ENCODE results near the gene TMSB10.

TMSB10 gene

DNA sequence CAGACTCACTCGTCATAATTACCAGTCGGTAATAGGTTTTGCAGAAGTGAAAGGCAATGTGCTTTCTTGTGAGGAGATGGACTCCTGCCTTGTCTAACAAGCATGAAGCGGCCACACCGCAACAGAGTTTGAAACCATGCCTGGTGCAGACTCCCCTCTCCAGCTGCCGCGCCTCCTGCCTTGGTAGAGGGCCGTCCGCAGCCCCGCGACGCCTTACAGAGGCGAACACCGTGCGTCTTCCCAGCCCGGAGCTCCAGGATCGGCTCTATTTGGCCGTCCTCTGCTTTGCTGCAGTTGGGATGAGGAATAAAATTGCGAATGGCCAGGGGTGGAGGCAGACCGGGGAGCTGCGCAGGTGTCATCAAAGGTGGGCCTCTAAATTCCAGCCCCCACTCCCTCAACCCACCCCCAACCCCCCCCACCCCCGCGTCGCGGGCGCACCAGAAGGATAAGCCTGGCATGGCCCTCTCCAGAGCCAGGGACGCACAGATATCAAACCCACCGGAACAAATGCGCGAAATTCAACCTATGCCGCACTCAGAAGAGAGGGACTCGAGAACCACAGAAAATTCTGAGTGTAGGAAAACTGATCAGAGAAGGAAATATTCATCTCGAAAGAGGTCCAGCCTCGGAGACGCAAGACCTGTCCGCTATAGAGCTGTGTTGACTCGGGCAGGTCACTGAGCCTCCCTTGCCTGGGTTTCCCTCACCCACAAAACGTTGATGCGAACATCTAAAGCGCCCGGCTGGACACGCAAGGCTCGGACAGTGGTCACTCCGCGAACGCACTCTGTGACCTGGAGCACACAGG is 25.7 kb upstream of the TMSB10 start:
- DNase-seq (ENCODE audit: low read depth in 1 of 2, low spot score in 1 of 2) = no peak

DNA sequence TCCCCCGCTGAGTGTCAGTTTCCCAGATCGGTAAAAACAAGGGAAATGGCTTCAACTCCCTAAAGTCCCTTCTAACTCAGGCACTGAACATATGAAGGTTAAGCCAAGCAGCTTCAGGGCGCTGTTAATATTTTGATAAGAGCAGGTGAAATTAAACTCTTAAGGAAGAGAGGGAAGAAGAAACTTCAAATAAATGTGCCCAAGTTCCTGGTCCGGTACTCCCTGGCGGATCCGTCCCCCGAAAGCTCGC is 25.1 kb upstream of the TMSB10 start:
- DNase-seq (ENCODE audit: low read depth in 1 of 2, low spot score in 1 of 2) = no peak

DNA sequence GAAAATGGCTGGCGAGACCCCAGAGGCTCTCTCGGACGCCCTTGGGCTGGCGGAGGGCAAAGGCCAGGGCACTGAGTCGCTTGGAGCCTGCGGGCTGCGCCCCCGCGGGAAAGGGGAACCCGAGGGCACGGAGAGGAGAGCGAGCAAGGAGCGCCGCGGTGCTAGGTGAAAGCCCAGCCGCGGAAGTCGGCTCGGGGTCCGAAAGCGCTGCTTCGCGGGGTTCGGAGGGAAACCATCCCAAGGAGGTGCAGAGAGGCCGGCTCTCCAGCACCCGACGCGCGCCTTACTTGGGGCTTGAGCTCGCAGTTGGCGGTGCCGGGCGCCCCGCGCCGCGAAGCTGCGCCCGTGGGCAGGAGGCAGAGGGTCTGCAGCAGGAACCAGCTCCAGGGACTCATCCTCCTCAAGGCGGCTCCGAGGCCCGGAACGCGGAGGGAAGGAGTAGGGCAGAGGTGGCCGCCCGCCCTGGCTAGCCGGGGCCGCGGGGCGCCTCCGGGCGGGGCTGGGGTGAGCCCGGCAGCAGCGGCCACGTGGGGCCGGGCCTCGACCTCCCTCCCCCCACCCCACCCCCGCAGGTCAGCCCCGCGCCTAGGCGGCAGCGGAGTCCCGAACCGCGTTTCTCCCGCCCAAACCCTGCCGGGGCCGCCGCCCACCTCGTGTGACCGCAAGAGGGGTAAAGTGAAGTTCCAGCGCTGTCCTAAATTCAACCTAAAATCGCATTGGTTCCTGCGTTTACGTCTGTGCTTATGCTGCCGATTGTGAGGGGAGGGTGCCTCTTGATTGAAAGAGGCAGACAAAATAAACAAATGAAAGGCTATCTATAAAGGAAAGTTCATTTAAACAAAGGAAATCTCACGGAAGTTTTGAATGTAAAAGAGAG is 24.6 kb upstream of the TMSB10 start, which contains the start of gene TRABD2A:
TSS of gene TRABD2A (minus strand) at position 440 of the 877 bp plus-strand sequence. CDS start at position 395, 45 bp downstream.
- peak; percentile 18 to 40 for DNase-seq (ENCODE audit: low read depth in 1 of 2, low spot score in 1 of 2)

DNA sequence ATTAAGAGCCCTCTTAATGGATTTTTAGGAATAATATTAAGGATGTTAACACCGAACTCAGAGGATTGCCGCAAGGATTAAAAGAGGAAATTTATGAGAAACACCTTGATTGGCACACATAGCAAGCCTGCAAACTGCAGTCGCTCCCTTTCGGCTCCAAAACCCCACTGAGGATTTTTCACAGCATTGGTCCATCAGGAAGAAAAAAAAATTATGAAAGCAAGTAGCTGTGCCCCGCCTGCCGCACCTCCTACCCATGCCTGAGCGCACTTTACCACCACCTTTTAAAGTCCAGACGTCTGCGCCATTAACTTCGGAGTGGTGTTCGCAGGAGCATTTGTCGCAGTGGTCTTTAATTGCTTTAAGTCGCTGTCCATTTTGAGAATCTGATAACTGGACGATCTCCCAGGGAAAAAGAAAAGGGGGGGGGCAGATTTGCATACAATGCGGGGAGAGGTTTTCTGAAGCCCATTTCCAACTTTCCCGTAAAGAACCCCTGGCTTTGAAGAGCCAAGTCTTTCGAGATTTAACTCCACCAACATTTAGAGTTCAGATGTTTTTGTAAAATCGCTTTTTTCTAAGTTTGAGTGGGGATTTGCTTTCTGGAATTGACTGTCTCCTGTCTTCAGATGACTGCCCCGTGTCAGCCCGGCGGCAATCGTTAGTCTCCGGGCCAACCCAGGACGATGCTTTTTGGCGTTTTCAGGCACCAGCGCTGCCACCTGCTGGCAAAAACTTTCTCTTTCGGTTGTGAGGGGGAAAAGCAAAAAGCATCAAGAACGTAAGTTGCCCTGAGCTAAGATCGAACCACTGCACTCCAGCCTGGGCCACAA is 23.7 kb upstream of the TMSB10 start:
- peak; percentile 74 for DNase-seq (ENCODE audit: low read depth in 1 of 2, low spot score in 1 of 2)

DNA sequence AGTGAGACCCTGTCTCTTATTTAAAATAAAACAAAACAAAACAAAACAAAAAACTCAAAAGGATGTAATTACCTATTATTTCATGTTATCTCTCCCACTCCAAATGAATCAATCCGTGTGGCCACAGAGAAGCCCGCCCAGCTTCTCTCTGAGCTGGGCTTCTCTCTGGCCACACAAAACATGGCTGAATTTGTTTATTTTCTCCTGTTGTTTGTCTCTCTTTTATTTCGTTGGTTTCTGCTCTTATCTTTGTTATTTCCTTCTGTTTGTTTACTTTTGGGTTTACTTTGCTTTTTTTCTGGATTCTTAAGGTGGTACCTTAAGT is 23.1 kb upstream of the TMSB10 start:
- DNase-seq (ENCODE audit: low read depth in 1 of 2, low spot score in 1 of 2) = no peak

DNA sequence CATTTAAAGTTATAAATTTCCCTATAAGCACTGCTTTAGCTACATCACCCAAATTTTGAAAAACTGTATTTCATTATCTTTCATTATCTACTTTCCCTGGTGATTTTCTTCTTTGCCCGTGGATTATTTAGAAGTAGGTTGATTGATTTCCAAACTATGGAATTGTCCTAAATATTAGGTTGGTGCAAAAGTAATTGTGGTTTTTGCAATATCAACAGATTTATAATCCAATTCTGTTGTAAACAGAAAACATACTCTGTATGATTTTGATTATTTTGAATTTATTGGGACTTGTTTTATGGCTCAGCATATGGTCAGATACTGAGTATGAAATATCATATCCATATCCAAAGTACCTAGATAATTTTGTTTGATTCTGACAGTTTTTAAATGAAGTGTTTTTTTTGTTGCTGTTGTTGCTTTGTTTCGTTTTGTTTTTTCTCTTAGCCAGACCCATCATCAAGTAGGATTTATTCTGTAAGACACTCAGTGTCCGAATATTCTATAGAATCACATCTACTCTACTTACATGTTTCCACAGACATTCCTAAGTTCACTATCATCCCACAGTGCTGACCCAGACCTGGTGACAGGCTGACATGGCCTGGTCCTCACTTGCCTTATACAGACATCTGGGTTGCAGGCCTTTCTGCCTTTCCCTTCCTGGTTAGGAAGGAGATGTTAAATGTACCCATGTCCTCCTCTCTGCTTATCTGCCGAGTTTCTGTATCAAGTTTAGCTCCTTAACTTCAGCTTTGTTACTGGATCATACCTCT is 22.5 kb upstream of the TMSB10 start:
- DNase-seq (ENCODE audit: low read depth in 1 of 2, low spot score in 1 of 2) = no peak

DNA sequence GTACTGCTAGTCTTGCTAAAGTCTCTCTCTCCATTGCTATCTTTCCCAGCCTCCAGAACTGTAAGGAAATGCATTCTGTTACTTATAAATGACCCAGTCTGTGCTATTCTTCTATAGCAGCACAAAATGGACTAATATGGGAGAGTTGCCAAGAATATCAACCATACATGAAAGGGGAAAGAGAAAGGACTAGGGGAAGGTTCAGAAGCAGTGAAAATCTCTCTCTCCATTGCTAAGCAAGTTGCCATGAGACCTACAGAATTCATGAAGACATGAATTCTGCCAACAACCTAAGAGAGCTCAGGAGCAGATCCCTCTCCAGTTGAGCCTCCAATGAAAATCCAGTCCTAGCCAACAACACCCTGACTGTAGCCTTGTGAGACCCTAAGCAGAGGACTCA is 21.0 kb upstream of the TMSB10 start:
- no peak for DNase-seq (ENCODE audit: low read depth in 1 of 2, low spot score in 1 of 2)

DNA sequence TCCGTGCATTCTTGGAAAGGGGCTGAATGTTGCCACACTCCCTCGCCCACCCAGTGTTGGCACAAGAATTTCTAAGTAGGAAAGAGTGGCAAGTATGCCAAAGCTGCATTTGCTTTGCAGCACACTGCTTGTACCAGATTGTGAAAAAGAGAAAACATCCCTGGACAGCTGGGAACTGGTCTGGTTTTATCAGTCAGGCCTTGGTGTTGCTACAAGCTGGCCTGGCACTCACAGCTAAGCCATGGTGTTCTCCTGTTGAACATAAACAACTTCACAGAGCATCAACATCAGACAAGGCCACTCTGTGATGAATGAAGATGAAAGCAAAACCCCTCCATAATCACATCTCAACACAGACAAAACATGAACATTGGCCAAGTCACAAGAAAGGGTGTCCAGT is 20.3 kb upstream of the TMSB10 start:
- DNase-seq (ENCODE audit: low read depth in 1 of 2, low spot score in 1 of 2) = no peak

DNA sequence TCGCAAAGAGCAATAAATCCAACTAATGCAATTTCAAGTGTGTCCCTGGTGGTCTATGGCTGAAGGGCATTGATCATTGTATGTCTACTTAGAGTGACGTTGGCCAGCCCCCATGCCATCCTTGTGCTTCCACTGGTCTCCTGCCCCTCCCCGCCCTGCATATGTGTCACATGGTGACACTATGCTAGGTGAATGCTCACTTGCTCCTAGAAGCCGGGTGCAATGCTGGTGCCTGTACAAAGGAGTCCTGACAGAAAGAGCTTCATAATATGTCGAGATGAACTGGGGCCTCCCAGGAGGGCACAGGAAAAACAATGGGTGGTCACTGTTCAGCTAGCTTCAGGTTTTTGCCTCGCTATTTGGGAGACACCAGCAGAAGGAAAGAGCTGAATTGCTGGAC is 18.7 kb upstream of the TMSB10 start:
- no peak for DNase-seq (ENCODE audit: low read depth in 1 of 2, low spot score in 1 of 2)

DNA sequence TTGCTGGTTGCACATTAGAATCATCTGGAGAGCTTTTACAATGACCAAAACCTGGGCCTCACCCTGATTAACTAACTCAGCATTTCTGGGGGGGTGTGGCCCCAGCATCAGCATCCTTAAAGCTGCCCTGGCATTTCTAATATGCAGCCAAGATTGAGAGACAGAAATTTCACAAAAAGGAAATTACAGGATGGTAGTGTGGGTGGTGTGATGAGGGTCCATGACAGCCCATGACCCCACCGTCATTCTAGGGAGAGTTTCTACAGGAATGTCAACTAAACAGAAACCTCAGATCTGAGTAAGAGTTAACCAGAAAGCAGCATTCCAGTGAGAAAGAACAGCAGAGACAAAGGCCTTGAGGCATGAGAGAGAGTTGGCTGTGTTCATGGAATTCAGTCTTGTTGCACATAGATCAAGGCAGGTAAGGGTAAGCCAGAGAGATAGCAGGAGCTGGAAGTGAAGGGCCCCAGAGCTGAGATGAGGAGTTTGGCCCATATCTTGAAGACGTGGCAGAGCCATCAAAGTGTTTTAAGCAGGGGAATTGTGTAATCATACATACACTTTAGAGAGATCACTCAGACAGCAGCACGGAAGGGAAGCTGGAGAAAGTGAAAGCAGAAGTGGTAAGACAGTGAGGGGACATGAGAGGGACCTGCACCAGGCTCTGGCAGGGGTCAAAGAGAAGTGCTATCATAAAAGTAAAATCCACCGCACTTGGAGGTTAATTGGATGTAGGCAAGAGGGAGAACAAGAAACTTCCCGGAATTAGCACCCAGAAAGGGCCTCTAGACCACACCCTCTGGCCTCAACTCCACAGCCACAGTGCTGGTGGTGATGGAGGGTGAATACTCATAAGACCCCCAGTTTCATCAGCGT is 16.8 kb upstream of the TMSB10 start:
- no peak for DNase-seq (ENCODE audit: low read depth in 1 of 2, low spot score in 1 of 2)

DNA sequence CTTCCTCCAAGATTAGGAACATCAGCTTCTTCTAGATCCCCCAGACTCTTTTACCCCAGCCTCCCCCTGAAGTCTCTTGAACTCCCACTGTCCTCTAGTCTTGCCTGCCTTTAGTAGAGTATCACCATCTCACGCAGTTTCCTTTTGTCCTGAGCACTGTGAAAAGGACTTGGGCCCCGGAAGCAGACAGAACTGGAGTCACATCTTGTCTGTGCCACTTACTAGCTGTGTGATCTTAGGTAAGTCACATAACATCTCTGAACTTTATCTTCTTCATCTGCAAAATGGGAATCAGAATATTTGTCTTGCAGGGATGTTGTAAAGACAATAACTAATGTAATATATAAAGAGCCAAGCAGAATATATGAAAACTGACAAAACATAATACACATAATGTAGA is 16.1 kb upstream of the TMSB10 start:
- no peak for DNase-seq (ENCODE audit: low read depth in 1 of 2, low spot score in 1 of 2)

DNA sequence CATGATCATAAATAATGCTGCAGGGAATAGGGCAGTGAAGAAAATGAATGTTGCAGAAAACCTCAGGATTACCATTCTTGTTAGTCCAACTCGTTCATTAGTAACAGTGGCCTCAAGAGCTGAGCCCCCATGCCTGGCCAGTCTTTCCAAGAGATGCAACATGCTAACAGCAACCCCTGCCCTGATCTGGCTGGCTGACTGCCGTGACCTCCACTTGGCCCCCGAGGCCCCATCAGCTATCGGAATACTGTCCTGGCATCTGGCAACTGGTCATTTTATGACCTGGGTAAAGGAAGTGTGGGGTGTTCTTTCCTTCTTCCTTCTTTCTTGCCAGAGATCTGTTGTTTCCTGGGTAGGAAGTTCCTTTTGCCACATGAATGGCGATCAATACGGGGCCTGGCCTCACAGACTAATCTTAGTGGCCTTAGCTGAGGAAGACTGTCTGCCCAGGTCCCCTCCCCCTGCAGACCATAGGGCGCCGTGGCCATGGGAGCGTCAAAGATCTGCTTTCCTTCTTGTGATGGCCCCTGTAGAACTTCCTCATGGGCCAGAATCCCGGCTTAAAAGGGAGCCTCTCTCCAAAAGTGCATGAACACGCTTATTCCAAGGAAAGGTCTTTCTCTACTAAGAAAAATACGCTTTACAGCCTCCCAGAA is 14.0 kb upstream of the TMSB10 start:
- DNase-seq (ENCODE audit: low read depth in 1 of 2, low spot score in 1 of 2) = no peak

DNA sequence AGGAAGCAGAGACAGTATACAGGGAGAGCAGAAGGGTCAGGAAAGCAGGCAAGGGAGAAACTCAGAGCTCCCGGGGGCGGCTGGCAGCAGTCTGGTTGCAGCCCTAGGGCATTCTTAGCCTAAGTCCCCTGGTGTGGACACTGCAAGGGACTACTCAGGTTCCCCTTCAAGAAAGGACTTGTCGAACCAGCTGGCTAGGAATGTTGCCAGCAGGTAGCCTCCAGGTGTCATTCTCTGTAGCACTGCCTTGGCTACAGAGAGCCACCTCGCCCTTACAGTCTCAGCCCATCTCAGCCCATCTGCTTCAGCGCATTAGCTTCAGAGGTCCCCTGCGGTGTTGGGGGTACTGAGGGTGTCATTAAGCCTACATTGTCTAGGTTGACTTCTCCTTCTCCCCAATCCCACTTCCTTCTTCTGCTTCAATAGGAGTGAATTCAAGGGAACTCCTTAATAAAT is 11.3 kb upstream of the TMSB10 start:
- DNase-seq (ENCODE audit: low read depth in 1 of 2, low spot score in 1 of 2) = no peak

DNA sequence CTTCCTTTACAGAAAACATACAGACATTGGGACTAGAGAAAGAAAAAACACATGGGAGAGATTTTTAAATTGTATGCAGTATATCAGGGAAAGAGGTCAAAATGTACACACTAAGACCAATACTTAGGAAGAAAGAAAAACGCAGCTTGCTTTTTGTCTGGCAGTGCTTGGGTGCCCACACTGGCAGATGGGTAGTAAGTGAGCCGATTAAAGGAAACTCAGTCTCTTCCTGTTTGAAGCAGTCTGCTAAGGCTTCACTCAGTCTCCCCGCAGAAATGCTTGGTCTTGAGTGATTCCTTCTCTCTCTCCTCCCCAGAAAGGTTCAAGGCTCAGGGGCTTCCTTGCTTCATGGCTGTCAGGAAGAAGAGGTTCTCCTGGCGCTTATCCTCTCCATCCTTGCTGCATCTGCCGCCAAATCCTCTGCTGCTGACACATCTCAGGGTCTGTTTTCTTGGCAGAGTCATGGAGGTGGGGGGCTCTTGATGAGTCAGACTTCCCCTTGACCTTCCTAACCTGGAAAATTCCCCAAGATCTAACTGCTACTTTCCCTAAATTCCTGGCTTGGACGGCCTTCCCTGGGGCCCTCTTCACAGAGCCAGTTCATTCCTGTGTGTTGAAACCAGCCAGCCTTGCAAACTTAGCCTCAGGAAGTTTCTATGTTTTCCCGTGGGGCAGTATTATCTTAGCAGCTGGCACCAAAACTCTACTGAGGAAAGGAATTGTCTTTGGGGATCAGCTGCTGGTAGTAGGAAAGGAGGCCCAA is 10.5 kb upstream of the TMSB10 start:
- DNase-seq (ENCODE audit: low read depth in 1 of 2, low spot score in 1 of 2) = no peak

DNA sequence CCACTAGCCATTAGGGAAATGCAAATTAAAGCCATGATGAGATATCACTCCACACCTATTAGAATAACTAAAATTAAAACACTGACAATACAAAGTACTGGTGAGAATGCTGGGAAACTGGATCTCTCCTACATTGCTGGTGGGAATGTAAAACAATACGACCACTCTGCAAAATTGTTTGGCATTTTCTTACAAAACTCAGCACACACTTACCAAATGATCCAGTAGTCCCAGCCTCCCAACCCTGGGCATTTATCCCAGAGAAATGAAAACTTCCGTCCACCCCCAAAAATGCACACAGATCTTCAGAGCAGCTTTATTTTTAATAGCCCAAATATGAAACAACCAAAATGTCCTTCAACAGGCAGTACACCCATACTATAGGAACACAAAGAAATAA is 8.9 kb upstream of the TMSB10 start:
- no peak for DNase-seq (ENCODE audit: low read depth in 1 of 2, low spot score in 1 of 2)

DNA sequence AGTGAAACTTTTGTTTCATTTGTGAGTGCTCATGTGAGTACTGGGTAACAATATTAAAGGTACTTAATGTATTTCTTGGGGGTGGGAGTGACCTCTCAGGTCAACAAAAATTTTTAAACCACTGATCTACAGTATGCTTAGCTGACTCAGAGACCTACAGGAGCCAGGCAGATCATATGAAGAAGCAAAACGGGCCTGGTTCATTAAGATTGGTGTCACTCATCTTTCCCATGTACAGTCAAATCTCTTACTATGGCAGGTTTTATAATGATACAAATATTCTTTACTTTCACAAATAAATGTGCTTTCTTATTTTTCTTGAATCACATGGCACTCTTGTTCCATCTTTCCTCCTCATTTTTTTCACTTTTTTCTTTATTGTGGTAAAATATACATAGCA is 7.7 kb upstream of the TMSB10 start:
- no peak for DNase-seq (ENCODE audit: low read depth in 1 of 2, low spot score in 1 of 2)

DNA sequence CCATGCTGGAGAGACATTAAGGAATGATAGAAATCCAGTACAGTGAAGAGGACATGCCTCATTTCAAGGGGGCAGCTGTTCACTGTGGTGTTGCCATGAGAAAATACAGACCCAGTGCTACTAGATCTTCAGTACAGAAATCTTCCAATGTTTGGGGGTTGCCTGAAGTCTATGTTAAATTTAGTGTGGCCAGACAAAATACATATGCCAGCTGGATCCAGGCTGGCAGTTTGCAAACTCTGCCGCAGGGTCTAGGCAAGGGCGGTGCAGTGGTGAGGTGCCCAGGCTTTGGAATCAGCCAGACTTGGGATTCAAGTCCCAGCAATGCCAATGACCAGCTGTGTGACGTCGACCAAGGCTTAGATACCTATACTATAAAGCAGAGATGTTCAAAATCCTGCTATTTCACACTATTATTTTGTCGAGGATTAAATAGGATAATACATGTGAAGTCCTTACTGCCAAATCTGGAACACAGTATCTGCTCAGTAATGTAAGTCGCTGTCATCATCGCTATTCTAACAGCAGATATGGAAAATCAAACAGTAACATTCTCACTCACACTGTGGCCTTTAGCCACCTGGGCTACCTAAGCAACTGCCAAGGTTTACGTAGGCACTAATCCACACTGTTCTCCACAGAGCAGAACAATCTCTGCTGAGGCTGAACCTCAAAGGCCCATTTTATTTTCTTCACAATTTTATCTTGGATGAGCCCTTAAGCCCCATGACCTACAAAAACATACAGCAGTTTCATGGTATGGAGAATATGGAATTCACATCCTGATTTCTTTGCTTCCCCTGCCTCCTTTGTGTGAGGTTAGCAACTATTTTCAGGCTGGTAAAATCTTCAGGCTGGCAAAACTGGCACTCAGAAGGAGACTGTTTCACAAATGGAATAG is 5.9 kb upstream of the TMSB10 start:
- DNase-seq (ENCODE audit: low read depth in 1 of 2, low spot score in 1 of 2) = no peak

DNA sequence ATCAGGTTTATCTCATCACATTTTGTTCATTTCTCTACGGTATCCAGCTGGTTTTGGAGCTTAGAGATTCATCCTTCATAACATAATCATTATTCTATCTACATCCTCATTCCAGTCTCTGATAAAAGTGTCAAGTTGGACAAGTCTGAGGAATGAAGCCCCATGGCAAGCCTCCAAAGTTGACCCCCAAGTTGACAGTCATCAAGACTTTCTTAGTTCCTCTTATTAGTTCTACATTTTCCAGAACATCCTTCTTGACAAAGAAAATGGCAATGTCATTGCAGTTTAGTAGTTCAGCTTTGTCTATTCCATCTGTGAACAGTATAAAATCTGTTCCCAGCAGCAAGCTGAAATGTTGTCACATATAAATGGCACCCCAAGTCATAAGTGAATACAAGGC is 4.5 kb upstream of the TMSB10 start:
- no peak for DNase-seq (ENCODE audit: low read depth in 1 of 2, low spot score in 1 of 2)

Measured in stimulated activated CD4-positive, alpha-beta T cell treated with anti-CD3 and anti-CD28 coated beads, Interleukin-15, amount 100 ng/mL, for 1 hour (primary cell).